Neural progenitor cell (in vitro differentiated cells): ENCODE measurements around the gene FNIP2. TPM values are rescaled to one million over a fixed set of nuclear protein-coding genes. Genes with fewer than 3 reads are reported as not detected.
"Not testable (repeated sequence)": the region's sequence is repeated elsewhere in the genome, so short reads cannot be mapped to it uniquely, and the experiment has no call there.

Source experiments
- DNase-seq: peaks from one replicate; pipeline ENCODE4 v3.0.0-alpha.2; 2016; ENCODE audit warnings: low spot score
- H2AFZ ChIP-seq: fragments of 200-600 bp; sonication (generic); replicated peaks from 2 replicates; pipeline ENCODE4 v1.6.1; 2016; ENCODE audit warnings: antibody characterized with exemption
- H3F3A ChIP-seq: fragments of 200-600 bp; sonication (generic); 2 replicates; pipeline ENCODE4 v1.6.1; 2016; ENCODE audit warnings: antibody characterized with exemption, low read depth
- H3K27ac ChIP-seq: fragments of 200-600 bp; sonication (generic); 2 replicates; pipeline ENCODE4 v1.5.1; 2016; ENCODE audit warnings: mild to moderate bottlenecking
- H3K27me3 ChIP-seq: fragments of 200-600 bp; sonication (generic); 2 replicates; pipeline ENCODE4 v1.6.1; 2016; ENCODE audit warnings: mild to moderate bottlenecking, moderate library complexity
- H3K36me3 ChIP-seq: fragments of 200-600 bp; sonication (generic); 2 replicates; pipeline ENCODE4 v1.5.1; 2016
- H3K4me1 ChIP-seq: fragments of 200-600 bp; sonication (generic); 2 replicates; pipeline ENCODE4 v1.6.1; 2016; ENCODE audit warnings: mixed run types
- H3K4me2 ChIP-seq: fragments of 200-600 bp; sonication (generic); 2 replicates; pipeline ENCODE4 v1.6.1; 2016
- H3K4me3 ChIP-seq: fragments of 200-600 bp; sonication (generic); 2 replicates; pipeline ENCODE4 v1.5.1; 2016
- H3K79me2 ChIP-seq: fragments of 200-600 bp; sonication (generic); 2 replicates; pipeline ENCODE4 v1.6.1; 2016; ENCODE audit warnings: low read depth
- H3K9ac ChIP-seq: fragments of 200-600 bp; sonication (generic); 2 replicates; pipeline ENCODE4 v1.6.1; 2016
- H3K9me3 ChIP-seq: fragments of 200-600 bp; sonication (generic); 2 replicates; pipeline ENCODE4 v1.5.1; 2016; ENCODE audit warnings: low read depth
- H4K20me1 ChIP-seq: fragments of 200-600 bp; sonication (generic); 2 replicates; pipeline ENCODE4 v1.6.1; 2016; ENCODE audit warnings: low read depth
- H3K27ac Mint-ChIP-seq: 3 replicates; pipeline ENCODE4 v1.8.0; 2021; ENCODE audit warnings: mixed read lengths
- H3K27me3 Mint-ChIP-seq: 2 replicates; pipeline ENCODE4 v1.8.0; 2022; ENCODE audit warnings: low read depth, mild to moderate bottlenecking, inconsistent platforms, moderate library complexity, mixed read lengths; ENCODE audit not compliant: insufficient read depth
- H3K36me3 Mint-ChIP-seq: 3 replicates; pipeline ENCODE4 v1.8.0; 2021; ENCODE audit warnings: mixed read lengths
- H3K4me1 Mint-ChIP-seq: 3 replicates; pipeline ENCODE4 v1.8.0; 2021; ENCODE audit warnings: mixed read lengths
- H3K4me3 Mint-ChIP-seq: 3 replicates; pipeline ENCODE4 v1.8.0; 2021; ENCODE audit warnings: mild to moderate bottlenecking, moderate library complexity, mixed read lengths
- H3K9me3 Mint-ChIP-seq: 3 replicates; pipeline ENCODE4 v1.8.0; 2020; ENCODE audit warnings: mixed read lengths
- EZH2 ChIP-seq: fragments of 200-600 bp; sonication (generic); IDR thresholded peaks from 2 replicates; pipeline ENCODE4 v1.6.1; 2017; ENCODE audit warnings: antibody characterized with exemption, mild to moderate bottlenecking, moderate library complexity
- EZH2phosphoT487 ChIP-seq: fragments of 200-600 bp; sonication (generic); IDR thresholded peaks from 2 replicates; pipeline ENCODE4 v1.6.1; 2017; ENCODE audit warnings: antibody characterized with exemption
- total RNA-seq: library from RNA; depleted of rRNA; stranded (reverse); fragments of >200 nt; gene quantifications from 2 replicates; pipeline ENCODE4 v1.2.3, GENCODE V29; 2015; ENCODE audit warnings: low replicate concordance
- TF ChIP-seq, protein P1 (sequence below): fragments of 200-600 bp; sonication (generic); IDR thresholded peaks from 2 replicates; pipeline ENCODE4 v1.5.1; 2017; ENCODE audit warnings: antibody characterized with exemption, mild to moderate bottlenecking

The FNIP2 gene
- total RNA-seq, 1 donor from 2014 or later: 10.5 TPM

DNA sequence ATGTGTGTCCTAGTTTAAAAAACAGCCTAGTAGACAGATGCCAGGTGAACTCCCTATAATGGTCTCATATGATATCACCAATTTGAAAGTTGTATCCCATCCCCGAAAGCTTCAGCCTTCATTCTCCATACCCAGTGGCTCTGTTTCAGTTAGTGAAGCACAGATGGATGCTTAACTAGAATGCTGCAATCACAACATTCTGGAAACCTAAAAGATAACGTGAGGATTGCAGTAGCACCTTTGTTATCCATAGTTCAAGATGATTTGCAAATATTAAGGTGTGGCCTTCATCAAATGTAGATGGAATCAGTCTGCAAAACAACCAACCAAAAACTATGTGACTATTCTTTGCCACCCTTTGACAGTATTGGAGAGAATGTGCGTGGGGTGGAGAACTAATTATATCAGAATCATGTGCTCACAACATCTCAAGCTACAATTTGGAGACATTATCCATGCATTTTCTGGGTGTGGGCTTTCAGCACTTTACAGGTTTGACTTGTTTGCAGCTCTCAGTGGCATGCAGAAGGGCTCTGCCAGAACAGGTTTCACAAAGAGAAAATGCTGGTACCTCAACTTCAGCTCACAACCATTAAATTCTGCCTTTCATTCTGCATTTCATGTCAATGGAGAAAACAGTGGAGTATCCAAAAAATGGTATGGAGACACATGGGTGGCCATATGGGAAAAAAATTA is 27.4 kb upstream of the FNIP2 start:
- Histone ChIP-seq H4K20me1 (no peaks in the 10 kb centered on the region), H3K9me3 (no peaks in the 10 kb centered on the region), H3K9ac (no peak overlapping the region), H3K4me1 (no peaks in the 10 kb centered on the region), H3K27ac (no peak overlapping the region), H2AFZ (no peak overlapping the region), H3K27me3 (no peaks in the 10 kb centered on the region), H3K4me3 (no peak overlapping the region), H3F3A (no peaks in the 10 kb centered on the region), H3K4me2 (no peak overlapping the region), H3K79me2 (no peaks in the 10 kb centered on the region), H3K36me3 (no peaks in the 10 kb centered on the region)
- Mint-ChIP-seq H3K4me1 (peaks cover 3% of the 10 kb centered on the region), H3K36me3 (no peaks in the 10 kb centered on the region), H3K4me3 (no peak overlapping the region), H3K9me3 (peaks cover 5% of the 10 kb centered on the region), H3K27me3 (no peaks in the 10 kb centered on the region), H3K27ac (no peak overlapping the region)
- TF ChIP-seq, protein P1, sequence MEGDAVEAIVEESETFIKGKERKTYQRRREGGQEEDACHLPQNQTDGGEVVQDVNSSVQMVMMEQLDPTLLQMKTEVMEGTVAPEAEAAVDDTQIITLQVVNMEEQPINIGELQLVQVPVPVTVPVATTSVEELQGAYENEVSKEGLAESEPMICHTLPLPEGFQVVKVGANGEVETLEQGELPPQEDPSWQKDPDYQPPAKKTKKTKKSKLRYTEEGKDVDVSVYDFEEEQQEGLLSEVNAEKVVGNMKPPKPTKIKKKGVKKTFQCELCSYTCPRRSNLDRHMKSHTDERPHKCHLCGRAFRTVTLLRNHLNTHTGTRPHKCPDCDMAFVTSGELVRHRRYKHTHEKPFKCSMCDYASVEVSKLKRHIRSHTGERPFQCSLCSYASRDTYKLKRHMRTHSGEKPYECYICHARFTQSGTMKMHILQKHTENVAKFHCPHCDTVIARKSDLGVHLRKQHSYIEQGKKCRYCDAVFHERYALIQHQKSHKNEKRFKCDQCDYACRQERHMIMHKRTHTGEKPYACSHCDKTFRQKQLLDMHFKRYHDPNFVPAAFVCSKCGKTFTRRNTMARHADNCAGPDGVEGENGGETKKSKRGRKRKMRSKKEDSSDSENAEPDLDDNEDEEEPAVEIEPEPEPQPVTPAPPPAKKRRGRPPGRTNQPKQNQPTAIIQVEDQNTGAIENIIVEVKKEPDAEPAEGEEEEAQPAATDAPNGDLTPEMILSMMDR: no peak
- TF ChIP-seq EZH2phosphoT487: no peak
- TF ChIP-seq EZH2: no peak
- no peak for DNase-seq

DNA sequence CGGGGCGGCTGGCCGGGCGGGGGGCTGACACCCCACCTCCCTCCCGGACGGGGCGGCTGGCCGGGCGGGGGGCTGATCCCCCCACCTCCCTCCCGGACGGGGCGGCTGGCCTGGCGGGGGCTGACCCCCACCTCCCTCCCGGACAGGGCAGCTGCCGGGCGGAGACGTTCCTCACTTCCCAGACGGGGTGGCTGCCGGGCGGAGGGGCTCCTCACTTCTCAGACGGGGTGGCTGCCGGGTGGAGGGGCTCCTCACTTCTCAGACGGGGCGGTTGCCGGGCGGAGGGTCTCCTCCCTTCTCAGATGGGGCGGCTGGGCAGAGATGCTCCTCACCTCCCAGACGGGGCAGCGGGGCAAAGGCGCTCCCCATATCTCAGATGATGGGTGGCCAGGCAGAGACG is 22.3 kb upstream of the FNIP2 start:
- not testable (repeated sequence) for H3K27me3 ChIP-seq, H3K27ac ChIP-seq, H3K27ac Mint-ChIP-seq, H4K20me1 ChIP-seq, H3K4me1 ChIP-seq, H3K4me2 ChIP-seq, H3K36me3 Mint-ChIP-seq, H2AFZ ChIP-seq, H3K4me1 Mint-ChIP-seq, H3K36me3 ChIP-seq, H3F3A ChIP-seq, H3K4me3 ChIP-seq, H3K9ac ChIP-seq, DNase-seq, H3K79me2 ChIP-seq, H3K9me3 ChIP-seq, H3K4me3 Mint-ChIP-seq, H3K9me3 Mint-ChIP-seq, H3K27me3 Mint-ChIP-seq

DNA sequence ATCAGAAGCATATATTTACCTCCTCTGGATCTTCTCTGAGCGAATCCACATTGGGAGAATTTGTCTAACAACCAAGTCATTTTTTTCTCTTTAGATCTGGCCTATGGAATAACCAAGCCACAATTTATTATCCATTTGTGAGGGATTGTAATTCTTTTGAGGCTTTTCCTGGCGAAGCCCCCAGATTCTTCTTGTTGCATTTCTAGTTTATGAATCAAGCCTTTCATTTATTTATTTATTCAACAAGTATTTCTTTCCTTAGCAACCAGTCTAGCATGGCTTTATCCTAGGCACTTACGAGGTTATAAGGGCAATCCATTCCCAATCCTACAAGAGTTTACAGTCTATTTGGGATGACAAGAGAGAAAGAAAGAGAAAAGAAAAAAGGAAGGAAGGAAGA is 18.4 kb upstream of the FNIP2 start:
- DNase-seq: no peak
- H3F3A ChIP-seq: no peaks in the 10 kb centered on the region
- no peaks in the 10 kb centered on the region for H3K36me3 ChIP-seq
- H2AFZ ChIP-seq: no peak overlapping the region
- H3K4me3 ChIP-seq: no peak overlapping the region
- H3K4me3 Mint-ChIP-seq: no peak overlapping the region
- H3K4me1 Mint-ChIP-seq: no peaks in the 10 kb centered on the region
- H3K27ac ChIP-seq: no peak overlapping the region
- no peak overlapping the region for H3K9ac ChIP-seq
- no peaks in the 10 kb centered on the region for H4K20me1 ChIP-seq
- no peaks in the 10 kb centered on the region for H3K9me3 ChIP-seq
- no peak overlapping the region for H3K27ac Mint-ChIP-seq
- no peak for TF ChIP-seq EZH2
- TF ChIP-seq EZH2phosphoT487: no peak
- TF ChIP-seq, protein P1: no peak
- no peaks in the 10 kb centered on the region for H3K79me2 ChIP-seq
- no peaks in the 10 kb centered on the region for H3K36me3 Mint-ChIP-seq
- H3K9me3 Mint-ChIP-seq: peaks cover 4% of the 10 kb centered on the region
- no peak overlapping the region for H3K4me2 ChIP-seq
- H3K27me3 ChIP-seq: no peaks in the 10 kb centered on the region
- no peaks in the 10 kb centered on the region for H3K4me1 ChIP-seq
- peaks cover 2% of the 10 kb centered on the region for H3K27me3 Mint-ChIP-seq

DNA sequence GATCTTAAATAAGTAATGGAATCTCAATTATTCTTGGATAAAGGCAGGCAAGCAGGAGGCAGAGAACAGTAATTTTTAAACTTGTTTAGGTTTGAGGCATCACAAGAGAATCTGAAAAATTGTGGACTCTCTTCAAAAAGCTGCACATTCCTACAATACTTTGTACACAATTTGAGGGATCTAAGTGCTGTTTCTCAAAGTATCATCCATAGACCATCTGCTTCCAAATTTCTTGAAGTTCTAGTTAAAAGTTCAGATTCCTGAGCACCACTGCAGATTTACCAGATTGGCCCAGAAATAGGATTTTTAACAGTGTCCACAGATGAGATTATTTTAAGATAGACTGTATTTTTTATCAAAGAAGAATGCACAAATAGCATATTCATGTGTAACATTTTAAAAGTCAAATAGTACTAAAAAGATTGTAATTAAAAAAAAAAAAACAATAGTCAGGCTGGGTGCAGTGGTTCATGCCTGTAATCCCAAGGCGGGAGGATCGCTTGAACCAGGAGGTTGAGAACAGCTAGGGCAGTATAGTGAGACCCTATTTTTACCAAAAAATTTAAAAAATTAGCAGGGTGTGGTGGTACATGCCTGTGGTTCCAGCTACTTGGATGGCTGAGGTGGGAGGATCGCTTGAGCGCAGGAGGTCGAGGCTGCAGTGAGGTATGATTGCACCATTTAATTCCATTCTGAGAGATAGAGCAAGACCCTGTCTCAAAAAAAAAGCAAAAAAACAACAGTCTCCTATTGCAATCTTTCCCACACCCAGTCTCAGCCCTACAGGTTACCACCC is 14.2 kb upstream of the FNIP2 start:
- Histone ChIP-seq H3K4me3 (no peak overlapping the region), H2AFZ (no peak overlapping the region), H3K4me2 (no peak overlapping the region), H3K27me3 (no peaks in the 10 kb centered on the region), H3K36me3 (no peaks in the 10 kb centered on the region), H3K79me2 (no peaks in the 10 kb centered on the region), H3F3A (no peaks in the 10 kb centered on the region), H3K4me1 (no peaks in the 10 kb centered on the region), H3K9ac (no peak overlapping the region), H4K20me1 (no peaks in the 10 kb centered on the region), H3K9me3 (peaks cover 4% of the 10 kb centered on the region), H3K27ac (no peak overlapping the region)
- H3K4me3 Mint-ChIP-seq: no peak overlapping the region
- peaks cover 11% of the 10 kb centered on the region for H3K9me3 Mint-ChIP-seq
- no peak for DNase-seq
- H3K27ac Mint-ChIP-seq: no peak overlapping the region
- TF ChIP-seq EZH2phosphoT487: no peak
- TF ChIP-seq, protein P1: no peak
- no peak for TF ChIP-seq EZH2
- peaks cover 3% of the 10 kb centered on the region for H3K36me3 Mint-ChIP-seq
- H3K27me3 Mint-ChIP-seq: peaks cover 4% of the 10 kb centered on the region
- no peaks in the 10 kb centered on the region for H3K4me1 Mint-ChIP-seq

DNA sequence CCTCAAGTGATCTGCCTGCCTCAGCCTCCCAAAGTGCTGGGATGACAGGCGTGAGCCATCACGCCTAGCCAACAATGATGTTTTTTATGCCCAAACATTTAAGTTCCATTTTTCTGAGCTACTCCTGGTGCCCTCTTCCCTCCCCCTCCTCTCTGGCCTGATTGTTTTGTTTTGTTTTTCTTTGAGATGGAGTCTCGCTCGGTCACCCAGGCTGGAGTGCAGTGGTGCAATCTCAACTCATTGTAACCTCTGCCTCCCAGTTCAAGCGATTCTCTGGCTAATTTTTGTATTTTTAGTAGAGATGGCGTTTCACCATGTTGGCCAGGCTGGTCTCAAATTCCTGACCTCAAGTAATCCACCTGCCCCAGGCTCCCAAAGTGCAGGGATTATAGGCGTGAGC is 13.0 kb upstream of the FNIP2 start:
- H2AFZ ChIP-seq, H3K27ac ChIP-seq: not testable (repeated sequence)

More for the DNA sequence above, 13.0 kb upstream of the FNIP2 start:
- H3K9me3 ChIP-seq, H3K27me3 ChIP-seq, H3K4me1 ChIP-seq, H3K27me3 Mint-ChIP-seq, H4K20me1 ChIP-seq, DNase-seq, H3K27ac Mint-ChIP-seq, H3K79me2 ChIP-seq, H3F3A ChIP-seq, H3K36me3 Mint-ChIP-seq, H3K4me3 ChIP-seq, H3K4me2 ChIP-seq, H3K36me3 ChIP-seq, H3K4me3 Mint-ChIP-seq, H3K9ac ChIP-seq, H3K4me1 Mint-ChIP-seq: not testable (repeated sequence)
- peaks cover 11% of the 10 kb centered on the region for H3K9me3 Mint-ChIP-seq
